SK-N-SH treated with all-trans-retinoic acid at 6 μM for 48 hours (cell line): ENCODE data around the gene MAN2B1.

ENCODE experiments used
- ATAC-seq: fragments of 200-7000 bp; cut with Tn5 transposase; 3 replicates; pipeline ENCODE4 v1.9.1; 2020; ENCODE audit warnings: mild to moderate bottlenecking, moderate library complexity
- ARNTL ChIP-seq: fragments of 450-650 bp; formaldehyde crosslinking; IDR thresholded peaks from 2 replicates; pipeline ENCODE4 v1.5.0; 2020; ENCODE audit warnings: low read depth, mild to moderate bottlenecking, moderate library complexity, borderline replicate concordance
- BACH2 ChIP-seq: fragments of 250-450 bp; sonication (Bioruptor Pico); IDR thresholded peaks from 2 replicates; pipeline ENCODE4 v1.9.0; 2021; ENCODE audit warnings: mild to moderate bottlenecking, borderline replicate concordance
- CREB5 ChIP-seq: fragments of 250-450 bp; sonication (Bioruptor Pico); IDR thresholded peaks from 2 replicates; pipeline ENCODE4 v1.5.1; 2020; ENCODE audit warnings: low read depth, mild to moderate bottlenecking, moderate library complexity
- CSDC2 ChIP-seq: fragments of 250-450 bp; sonication (Bioruptor Pico); IDR thresholded peaks from 2 replicates; pipeline ENCODE4 v1.5.0; 2020; ENCODE audit warnings: mild to moderate bottlenecking, moderate library complexity
- CSRNP3 ChIP-seq: fragments of 250-450 bp; sonication (Bioruptor Pico); IDR thresholded peaks from 2 replicates; pipeline ENCODE4 v1.5.1; 2021; ENCODE audit warnings: mild to moderate bottlenecking, moderate library complexity
- ESRRG ChIP-seq: fragments of 250-450 bp; sonication (Bioruptor Pico); IDR thresholded peaks from 2 replicates; pipeline ENCODE4 v1.6.1; 2021; ENCODE audit warnings: mild to moderate bottlenecking
- GLIS3 ChIP-seq: fragments of 250-450 bp; sonication (Bioruptor Pico); IDR thresholded peaks from 2 replicates; pipeline ENCODE4 v1.5.0; 2020; ENCODE audit warnings: mild to moderate bottlenecking, moderate library complexity
- PATZ1 ChIP-seq: fragments of 250-450 bp; sonication (Bioruptor Pico); IDR thresholded peaks from 2 replicates; pipeline ENCODE4 v1.8.0; 2020; ENCODE audit warnings: mild to moderate bottlenecking, moderate library complexity, borderline replicate concordance
- POU6F1 ChIP-seq: fragments of 250-450 bp; sonication (Bioruptor Pico); IDR thresholded peaks from 2 replicates; pipeline ENCODE4 v1.8.0; 2021; ENCODE audit warnings: low read depth, mild to moderate bottlenecking, moderate library complexity, borderline replicate concordance
- RARB ChIP-seq: fragments of 250-450 bp; sonication (Bioruptor Pico); IDR thresholded peaks from 2 replicates; pipeline ENCODE4 v1.8.0; 2021; ENCODE audit warnings: mild to moderate bottlenecking, moderate library complexity
- SNAI2 ChIP-seq: fragments of 250-450 bp; sonication (Bioruptor Pico); IDR thresholded peaks from 2 replicates; pipeline ENCODE4 v1.5.0; 2020; ENCODE audit warnings: mild to moderate bottlenecking, moderate library complexity
- TCF4 ChIP-seq: fragments of 250-450 bp; sonication (Bioruptor Pico); IDR thresholded peaks from 2 replicates; pipeline ENCODE4 v1.8.0; 2021; ENCODE audit warnings: mild to moderate bottlenecking, moderate library complexity, borderline replicate concordance
- TOX ChIP-seq: fragments of 250-450 bp; sonication (Bioruptor Pico); IDR thresholded peaks from 2 replicates; pipeline ENCODE4 v1.8.0; 2021; ENCODE audit warnings: mild to moderate bottlenecking, moderate library complexity, borderline replicate concordance
- TSHZ2 ChIP-seq: fragments of 250-450 bp; sonication (Bioruptor Pico); IDR thresholded peaks from 2 replicates; pipeline ENCODE4 v1.5.0; 2020; ENCODE audit warnings: mild to moderate bottlenecking, moderate library complexity
- ZFP3 ChIP-seq: fragments of 250-450 bp; sonication (Bioruptor Pico); IDR thresholded peaks from 2 replicates; pipeline ENCODE4 v1.5.0; 2020; ENCODE audit warnings: mild to moderate bottlenecking, moderate library complexity
- ZNF565 ChIP-seq: fragments of 450-650 bp; formaldehyde crosslinking; conservative IDR thresholded peaks from 2 replicates; pipeline ENCODE4 v1.5.0; 2020; ENCODE audit warnings: low read depth, mild to moderate bottlenecking, moderate library complexity
- ZNF70 ChIP-seq: fragments of 450-650 bp; formaldehyde crosslinking; IDR thresholded peaks from 2 replicates; pipeline ENCODE4 v1.5.0; 2020; ENCODE audit warnings: mild to moderate bottlenecking, moderate library complexity
- ZNF8 ChIP-seq: fragments of 450-650 bp; formaldehyde crosslinking; IDR thresholded peaks from 2 replicates; pipeline ENCODE4 v1.5.0; 2020; ENCODE audit warnings: mild to moderate bottlenecking, moderate library complexity

MAN2B1 gene

GRCh38 chr19:12665671-12666264 lies 774 bp downstream of the MAN2B1 start:
- ATAC-seq = no peak
- TF ChIP-seq TOX (CRISPR knock-in tag) = no peak
- TF ChIP-seq BACH2 (CRISPR knock-in tag) = no peak

GRCh38 chr19:12665281-12665573 lies 1.3 kb downstream of the MAN2B1 start:
- no peak for ATAC-seq
- TF ChIP-seq TSHZ2 (CRISPR knock-in tag) (no peak), GLIS3 (CRISPR knock-in tag) (no peak), ZNF70 (CRISPR knock-in tag) (no peak), ZNF565 (CRISPR knock-in tag) (no peak), POU6F1 (CRISPR knock-in tag) (no peak), ZFP3 (CRISPR knock-in tag) (no peak), CREB5 (no peak), RARB (CRISPR knock-in tag) (no peak), PATZ1 (CRISPR knock-in tag) (no peak), CSRNP3 (CRISPR knock-in tag) (no peak), ESRRG (no peak), CSDC2 (CRISPR knock-in tag) (no peak), ARNTL (CRISPR knock-in tag) (no peak), TCF4 (no peak), SNAI2 (CRISPR knock-in tag) (no peak)

- no peak for ATAC-seq
- no peak for TF ChIP-seq ZNF8 (CRISPR knock-in tag)
- no peak for TF ChIP-seq POU6F1 (CRISPR knock-in tag)
- TF ChIP-seq ZFP3 (CRISPR knock-in tag) = peak; percentile 95
Measured at GRCh38 chr19:12664406-12665280, 1.9 kb downstream of the MAN2B1 start.
